HG03354 (cell line): Measurements from ENCODE around the gene ANKRD42.
A peak's percentile ranks its signal among the peaks of the same experiment; 100 is the strongest.

ENCODE experiments used
- ATAC-seq: cut with Tn5 transposase; IDR thresholded peaks from one replicate; pipeline ENCODE4 v1.9.1; 2021; ENCODE audit warnings: mild to moderate bottlenecking; ENCODE audit not compliant: unreplicated experiment, poor library complexity, severe bottlenecking

The ANKRD42 gene

GRCh38 chr11:83284501-83285150, 91.1 kb downstream of the ANKRD42 start:
- no peak for ATAC-seq

- ATAC-seq: peak; percentile 41
Measured at GRCh38 chr11:83285151-83285770, 91.7 kb downstream of the ANKRD42 start.

- ATAC-seq: peak; percentile 91
Measured at GRCh38 chr11:83285771-83286528, 92.4 kb downstream of the ANKRD42 start, which contains the start of gene CCDC90B. Gene CCDC90B, minus strand, starts transcription at chr11:83286367. Its CDS starts 395 bp downstream, at chr11:83285972.

GRCh38 chr11:83287631-83288030, 94.1 kb downstream of the ANKRD42 start:
- no peak for ATAC-seq

GRCh38 chr11:83292709-83293456, 99.4 kb downstream of the ANKRD42 start:
- ATAC-seq: peak; percentile 78

- no peak for ATAC-seq
Measured at GRCh38 chr11:83293457-83293774, 99.9 kb downstream of the ANKRD42 start.

GRCh38 chr11:83294208-83294607, 100.7 kb downstream of the ANKRD42 start:
- ATAC-seq: no peak
